ENCODE results near the gene SLC26A1.
"Not testable (repeated sequence)": the region's sequence is repeated elsewhere in the genome, so short reads cannot be mapped to it uniquely, and the experiment has no call there.

Gene SLC26A1

GRCh38 chr4:999882-1000425 lies 6.8 kb upstream of the SLC26A1 start:
- TF ChIP-seq CTCF (conservative IDR thresholded peaks at IDR 0.05) (no peak), ZFX (IDR thresholded peaks at IDR 0.05) (no peak)
- H3K27ac ChIP-seq: no peak overlapping the region

DNA sequence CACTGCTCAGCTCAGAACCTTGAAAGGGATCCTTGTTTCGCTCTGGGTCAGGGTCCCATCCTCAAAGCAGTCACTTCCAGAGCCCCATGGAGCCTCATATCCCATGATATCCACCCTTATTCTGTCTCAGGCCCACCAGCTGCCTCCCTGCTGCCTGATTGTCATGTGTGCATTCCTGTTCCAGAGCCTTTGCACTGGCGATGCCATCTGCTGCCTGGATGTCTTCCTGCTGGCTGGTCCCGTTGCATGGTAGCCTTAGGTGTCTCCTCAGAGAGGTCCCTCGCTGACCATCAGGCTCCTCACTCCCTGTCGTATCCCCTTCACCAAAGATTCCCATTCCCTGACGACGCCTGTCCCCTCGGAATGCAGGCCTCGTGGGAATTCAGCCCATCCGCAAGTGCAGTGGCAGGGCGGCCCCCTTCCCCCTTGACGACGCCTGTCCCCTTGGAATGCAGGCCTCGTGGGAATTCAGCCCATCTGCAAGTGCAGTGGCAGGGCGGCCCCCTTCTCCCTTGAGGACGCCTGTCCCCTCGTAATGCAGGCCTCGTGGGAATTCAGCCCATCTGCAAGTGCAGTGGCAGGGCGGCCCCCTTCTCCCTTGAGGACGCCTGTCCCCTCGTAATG lies 6.1 kb upstream of the SLC26A1 start:
- not testable (repeated sequence) for H3K27ac ChIP-seq

GRCh38 chr4:998096-998691 lies 5.0 kb upstream of the SLC26A1 start:
- H3K27ac ChIP-seq: no peak overlapping the region
- TF ChIP-seq ZFX (IDR thresholded peaks at IDR 0.05): no peak
- no peak for TF ChIP-seq CTCF (conservative IDR thresholded peaks at IDR 0.05)

DNA sequence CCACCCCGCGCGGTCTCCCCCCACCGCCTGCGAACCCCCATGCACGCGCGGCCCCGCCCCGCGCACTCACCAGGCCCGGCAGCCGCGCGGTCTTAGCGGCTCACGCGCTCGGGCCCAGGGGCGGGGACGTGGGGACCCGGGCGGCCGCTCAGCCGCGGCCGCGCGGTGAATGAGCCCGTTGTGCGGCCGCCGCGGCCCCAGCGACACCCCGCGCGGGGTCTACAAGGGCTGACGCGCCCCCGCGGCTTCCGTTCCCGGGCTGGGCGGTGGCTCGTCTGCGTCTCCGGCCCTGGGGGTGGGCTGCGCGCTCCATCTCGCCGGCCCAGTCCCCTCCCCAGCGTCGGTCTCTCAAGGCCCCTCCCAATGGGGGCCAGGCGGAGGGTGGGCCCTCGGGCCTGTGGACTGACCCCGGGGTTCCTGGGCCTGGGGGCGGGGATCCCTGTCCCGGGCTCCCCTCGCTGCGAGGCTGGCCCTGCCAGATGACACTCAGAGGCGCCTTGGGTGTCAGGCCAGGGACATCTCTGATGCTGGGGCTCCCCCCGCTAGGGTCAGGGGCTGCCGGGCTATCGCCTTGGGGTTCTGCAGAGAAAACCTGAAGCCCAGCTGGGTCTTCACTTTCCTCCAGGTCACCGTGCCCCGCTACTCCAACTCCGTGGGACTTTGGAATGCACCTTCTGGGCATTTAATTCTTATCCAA lies 4.3 kb upstream of the SLC26A1 start:
- H3K27ac ChIP-seq: no peak overlapping the region
- TF ChIP-seq ZFX (IDR thresholded peaks at IDR 0.05) (no peak), CTCF (conservative IDR thresholded peaks at IDR 0.05) (no peak)

DNA sequence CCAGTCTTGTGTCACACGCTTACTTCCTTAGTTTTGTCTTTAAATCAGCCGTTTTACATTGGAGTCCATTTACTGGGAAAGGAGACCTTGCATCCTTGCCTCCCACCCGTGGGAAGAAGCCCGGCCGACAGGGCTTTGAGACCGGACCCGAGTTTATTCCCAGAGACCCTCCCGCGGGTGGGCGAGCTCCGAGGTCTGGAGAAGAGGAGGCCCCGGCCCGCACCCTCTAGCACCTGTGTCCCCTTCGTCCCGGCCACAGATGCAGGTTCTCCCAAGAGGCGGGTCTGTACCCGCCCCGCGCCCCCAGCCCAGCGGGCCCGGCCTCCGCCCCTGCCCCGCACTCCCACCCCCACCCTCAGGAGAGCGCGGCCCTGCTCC lies 3.8 kb upstream of the SLC26A1 start:
- H3K27ac ChIP-seq: no peak overlapping the region
- TF ChIP-seq ZFX (IDR thresholded peaks at IDR 0.05): no peak
- no peak for TF ChIP-seq CTCF (conservative IDR thresholded peaks at IDR 0.05)

DNA sequence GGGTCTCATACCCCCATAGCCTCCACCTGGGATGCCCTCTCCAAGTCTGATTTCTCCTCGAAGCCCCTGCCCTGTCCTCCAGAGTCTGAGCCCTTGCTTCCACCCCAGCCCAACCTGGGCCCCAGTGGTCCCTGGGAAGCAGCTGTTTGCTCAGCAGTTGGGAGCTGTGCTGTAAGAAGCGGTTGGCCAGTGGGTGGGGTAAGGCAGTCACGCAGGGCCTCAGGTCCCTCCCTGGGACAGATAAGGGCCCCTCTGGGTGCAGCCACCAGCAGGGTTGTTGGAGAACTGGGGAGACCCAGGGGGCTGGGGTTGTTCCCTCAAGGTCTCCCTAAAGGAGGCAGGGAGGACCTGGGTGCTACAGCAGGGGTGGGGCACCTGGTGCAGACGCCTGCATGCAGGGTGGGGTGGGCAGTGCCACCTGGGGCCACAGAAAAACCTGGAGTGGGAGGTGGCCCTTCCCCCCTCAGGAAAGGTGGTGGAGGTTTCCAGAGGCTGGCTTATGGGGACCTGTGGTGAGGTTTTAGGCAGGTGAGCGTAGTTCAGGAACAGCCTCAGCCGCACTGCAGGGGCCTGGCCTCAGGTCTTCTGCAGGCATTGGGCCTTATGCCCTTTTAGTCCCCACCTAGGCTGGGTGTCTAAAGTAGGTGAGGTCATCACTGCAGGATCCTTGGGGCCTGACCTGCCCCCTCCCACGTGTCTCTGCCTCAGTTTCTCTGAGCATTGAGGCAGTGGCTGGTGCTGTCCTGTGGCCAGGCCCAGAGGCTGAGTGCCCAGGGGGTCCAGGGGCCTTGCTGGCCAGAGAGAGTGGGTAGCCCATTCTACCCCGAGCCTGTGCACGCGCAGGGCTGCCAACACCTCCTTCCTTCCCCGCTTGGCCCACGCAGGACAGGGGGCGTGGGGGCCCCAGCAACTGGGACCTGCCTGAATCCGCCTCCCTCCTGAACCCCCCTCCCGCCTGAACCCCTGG lies 3.1 kb upstream of the SLC26A1 start:
- H3K27ac ChIP-seq: no peak overlapping the region
- TF ChIP-seq CTCF (conservative IDR thresholded peaks at IDR 0.05) (no peak), ZFX (IDR thresholded peaks at IDR 0.05) (no peak)

DNA sequence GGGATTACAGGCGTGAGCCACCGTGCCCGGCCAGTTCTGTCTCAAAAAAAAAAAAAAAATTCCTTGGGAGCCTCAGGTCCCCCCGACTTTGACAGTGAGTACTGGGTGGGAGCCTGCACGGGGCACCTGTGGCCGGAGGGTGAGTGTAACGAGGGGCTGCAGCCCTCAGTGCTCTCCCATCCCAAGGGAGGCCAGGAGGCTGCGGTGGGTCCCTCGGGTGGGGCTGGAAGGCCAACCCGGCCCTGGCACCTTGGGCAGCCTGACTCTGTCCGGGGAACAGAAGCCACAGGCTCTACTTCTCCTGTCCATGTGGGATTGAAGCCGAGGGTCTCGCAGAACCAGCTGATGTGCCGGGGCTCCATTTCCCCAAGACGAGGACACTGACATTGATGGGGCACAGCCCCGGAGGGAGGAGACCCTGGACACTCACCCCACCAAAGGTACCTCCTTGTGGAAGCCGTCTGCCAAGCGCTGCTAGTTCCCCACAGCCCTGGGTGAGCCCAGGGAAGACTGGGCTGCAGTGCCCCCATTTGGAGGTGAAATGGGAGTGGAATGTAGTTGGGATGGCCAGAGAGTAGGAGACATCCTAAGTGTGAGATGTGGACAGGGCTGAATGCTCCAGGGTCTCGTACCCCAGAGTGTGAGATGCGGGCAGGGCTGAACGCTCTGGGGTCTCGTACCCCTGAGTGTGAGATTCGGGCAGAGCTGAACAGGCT lies 2.3 kb upstream of the SLC26A1 start:
- TF ChIP-seq ZFX (IDR thresholded peaks at IDR 0.05) (no peak), CTCF (conservative IDR thresholded peaks at IDR 0.05) (no peak)
- peak overlapping the region; percentile 99; the same call in 1 of the 2 replicates for H3K27ac ChIP-seq

Measured in C4-2B (cell line).